GM23338 (cell line): ENCODE data around the gene PLET1. TPM values are rescaled to one million over a fixed set of nuclear protein-coding genes. Genes with fewer than 3 reads are reported as not detected.

Source experiments
- ATAC-seq: fragments of 200-7000 bp; cut with Tn5 transposase; 3 replicates; pipeline ENCODE4 v1.9.1; 2020
- DNase-seq: peaks from one replicate; pipeline ENCODE4 v3.0.0-alpha.2; 2015; ENCODE audit warnings: low spot score
- H2AFZ ChIP-seq: fragments of 200-600 bp; sonication (generic); 2 replicates; pipeline ENCODE4 v1.8.0; 2016; ENCODE audit warnings: antibody characterized with exemption, mild to moderate bottlenecking, moderate library complexity
- H3F3A ChIP-seq: fragments of 200-600 bp; sonication (generic); replicated peaks from 2 replicates; pipeline ENCODE4 v1.8.0; 2017; ENCODE audit warnings: antibody characterized with exemption, mixed run types, low read depth
- H3K27ac ChIP-seq: fragments of 200-600 bp; sonication (generic); 2 replicates; pipeline ENCODE4 v1.6.1; 2016; ENCODE audit warnings: low read depth
- H3K27me3 ChIP-seq: fragments of 200-600 bp; sonication (generic); 2 replicates; pipeline ENCODE4 v1.8.0; 2016; ENCODE audit warnings: mild to moderate bottlenecking, mixed run types, moderate library complexity; ENCODE audit not compliant: insufficient read depth
- H3K36me3 ChIP-seq: fragments of 200-600 bp; sonication (generic); 2 replicates; pipeline ENCODE4 v1.8.0; 2016; ENCODE audit warnings: mild to moderate bottlenecking; ENCODE audit not compliant: insufficient read depth
- H3K4me1 ChIP-seq: fragments of 200-600 bp; sonication (generic); 2 replicates; pipeline ENCODE4 v1.8.0; 2016; ENCODE audit warnings: mild to moderate bottlenecking, moderate library complexity; ENCODE audit not compliant: insufficient read depth
- H3K4me2 ChIP-seq: fragments of 200-600 bp; sonication (generic); 2 replicates; pipeline ENCODE4 v1.7.1; 2017; ENCODE audit warnings: mixed run types
- H3K4me3 ChIP-seq: fragments of 200-600 bp; sonication (generic); 2 replicates; pipeline ENCODE4 v1.6.1; 2016; ENCODE audit warnings: mixed run types
- H3K79me2 ChIP-seq: fragments of 200-600 bp; sonication (generic); replicated peaks from 2 replicates; pipeline ENCODE4 v1.8.0; 2017; ENCODE audit warnings: mild to moderate bottlenecking; ENCODE audit not compliant: insufficient read depth
- H3K9me2 ChIP-seq: fragments of 200-600 bp; sonication (generic); 2 replicates; pipeline ENCODE4 v1.8.0; 2017; ENCODE audit not compliant: insufficient read depth
- H4K20me1 ChIP-seq: fragments of 200-600 bp; sonication (generic); replicated peaks from 2 replicates; pipeline ENCODE4 v1.8.0; 2017; ENCODE audit warnings: mild to moderate bottlenecking; ENCODE audit not compliant: insufficient read depth
- H3K27ac Mint-ChIP-seq: 2 replicates; pipeline ENCODE4 v1.8.0; 2020; ENCODE audit warnings: inconsistent platforms, mild to moderate bottlenecking, moderate library complexity, mixed read lengths
- H3K27me3 Mint-ChIP-seq: 3 replicates; pipeline ENCODE4 v1.8.0; 2022; ENCODE audit warnings: low read depth, mild to moderate bottlenecking, moderate library complexity, mixed read lengths, inconsistent platforms; ENCODE audit not compliant: insufficient read depth, poor library complexity
- H3K36me3 Mint-ChIP-seq: 3 replicates; pipeline ENCODE4 v1.8.0; 2021; ENCODE audit warnings: low read depth, mild to moderate bottlenecking, inconsistent platforms, moderate library complexity, mixed read lengths
- H3K4me1 Mint-ChIP-seq: 3 replicates; pipeline ENCODE4 v1.8.0; 2020; ENCODE audit warnings: mild to moderate bottlenecking, inconsistent platforms, mixed read lengths
- H3K4me3 Mint-ChIP-seq: 3 replicates; pipeline ENCODE4 v1.8.0; 2021; ENCODE audit warnings: moderate library complexity, mild to moderate bottlenecking, inconsistent platforms, mixed read lengths
- H3K9me3 Mint-ChIP-seq: 3 replicates; pipeline ENCODE4 v1.8.0; 2020; ENCODE audit warnings: moderate library complexity, mild to moderate bottlenecking, inconsistent platforms, mixed read lengths
- CREB1 ChIP-seq: fragments of 250-450 bp; sonication (Bioruptor Pico); IDR thresholded peaks from 2 replicates; pipeline ENCODE4 v1.5.0; 2020; ENCODE audit warnings: low read depth, mild to moderate bottlenecking, moderate library complexity
- JUNB ChIP-seq: IDR thresholded peaks from one replicate; pipeline ENCODE4 v1.6.1; 2016; ENCODE audit warnings: antibody characterized with exemption; ENCODE audit not compliant: unreplicated experiment
- NANOG ChIP-seq: IDR thresholded peaks from 2 replicates; pipeline ENCODE4 v1.6.1; 2016; ENCODE audit warnings: antibody characterized with exemption, borderline replicate concordance
- POLR2AphosphoS5 ChIP-seq: IDR thresholded peaks from 2 replicates; pipeline ENCODE4 v1.6.1; 2016; ENCODE audit warnings: antibody characterized with exemption, low read depth
- STAT1 ChIP-seq: IDR thresholded peaks from one replicate; pipeline ENCODE4 v1.6.1; 2016; ENCODE audit warnings: antibody characterized with exemption; ENCODE audit not compliant: unreplicated experiment
- polyA plus RNA-seq: library from polyadenylated mRNA; unstranded; fragments of >200 nt; fragmentation: Nextera tagmentation; extraction: Ambion mirVana; gene quantifications from 2 replicates; pipeline ENCODE4 v1.2.1, GENCODE V29; 2016
- total RNA-seq: library from RNA; depleted of rRNA; stranded (reverse); fragments of >200 nt; shearing (Covaris generic); gene quantifications from 2 replicates; pipeline ENCODE4 v1.2.3, GENCODE V29; 2014
- TF ChIP-seq, protein P1 (sequence below): IDR thresholded peaks from 2 replicates; pipeline ENCODE4 v1.6.1; 2016; ENCODE audit warnings: antibody characterized with exemption
- TF ChIP-seq, protein P2 (sequence below), 2 experiments: fragments of 200-600 bp in 1 of 2; sonication (generic) in 1 of 2; conservative IDR thresholded peaks; 2 replicates each; pipeline versions ENCODE4 v1.5.1 to v1.6.1; 2016 to 2017; ENCODE audit warnings: antibody characterized with exemption in 2 of 2, low read depth in 2 of 2, mild to moderate bottlenecking in 2 of 2, moderate library complexity in 1 of 2

PLET1 gene
- total and polyA plus RNA-seq, 2 experiments from 2014 or later = not detected

DNA sequence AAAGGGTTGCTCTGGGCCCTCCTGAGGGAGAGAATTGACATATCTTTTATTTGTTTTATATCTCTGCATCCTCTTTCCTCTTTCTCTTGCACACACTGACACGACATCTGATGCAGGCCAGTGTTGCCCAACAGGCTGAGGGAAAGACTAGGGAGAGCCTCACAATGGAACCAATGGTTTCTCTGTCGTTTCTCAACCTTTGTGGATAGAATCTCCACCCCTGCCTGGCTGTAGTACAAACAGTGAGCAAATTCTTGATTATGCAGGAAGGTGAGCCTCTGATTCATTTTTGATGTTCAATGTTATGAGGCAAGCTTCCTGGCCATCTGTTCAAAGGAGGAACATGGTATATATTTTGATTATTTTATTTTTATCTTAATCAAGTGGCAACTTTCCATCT is 49.8 kb upstream of the PLET1 start:
- H4K20me1 ChIP-seq = no peaks in the 10 kb centered on the region
- H3K9me2 ChIP-seq = no peaks in the 10 kb centered on the region; the same call in 1 of the 2 replicates
- peaks cover 3% of the 10 kb centered on the region; the same call in 2 of the 3 replicates for H3K9me3 Mint-ChIP-seq
- no peaks in the 10 kb centered on the region for H3K27me3 ChIP-seq
- DNase-seq (no peak), ATAC-seq (no peak)
- no peak overlapping the region for H3K4me3 ChIP-seq
- no peaks in the 10 kb centered on the region for H3K79me2 ChIP-seq
- H3K4me2 ChIP-seq = no peak overlapping the region
- no peak for TF ChIP-seq POLR2AphosphoS5
- TF ChIP-seq JUNB = no peak
- TF ChIP-seq NANOG = no peak
- TF ChIP-seq STAT1 = no peak
- TF ChIP-seq, protein P1, sequence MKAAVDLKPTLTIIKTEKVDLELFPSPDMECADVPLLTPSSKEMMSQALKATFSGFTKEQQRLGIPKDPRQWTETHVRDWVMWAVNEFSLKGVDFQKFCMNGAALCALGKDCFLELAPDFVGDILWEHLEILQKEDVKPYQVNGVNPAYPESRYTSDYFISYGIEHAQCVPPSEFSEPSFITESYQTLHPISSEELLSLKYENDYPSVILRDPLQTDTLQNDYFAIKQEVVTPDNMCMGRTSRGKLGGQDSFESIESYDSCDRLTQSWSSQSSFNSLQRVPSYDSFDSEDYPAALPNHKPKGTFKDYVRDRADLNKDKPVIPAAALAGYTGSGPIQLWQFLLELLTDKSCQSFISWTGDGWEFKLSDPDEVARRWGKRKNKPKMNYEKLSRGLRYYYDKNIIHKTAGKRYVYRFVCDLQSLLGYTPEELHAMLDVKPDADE = no peak
- TF ChIP-seq CREB1 (CRISPR knock-in tag) = no peak
- TF ChIP-seq, protein P2, sequence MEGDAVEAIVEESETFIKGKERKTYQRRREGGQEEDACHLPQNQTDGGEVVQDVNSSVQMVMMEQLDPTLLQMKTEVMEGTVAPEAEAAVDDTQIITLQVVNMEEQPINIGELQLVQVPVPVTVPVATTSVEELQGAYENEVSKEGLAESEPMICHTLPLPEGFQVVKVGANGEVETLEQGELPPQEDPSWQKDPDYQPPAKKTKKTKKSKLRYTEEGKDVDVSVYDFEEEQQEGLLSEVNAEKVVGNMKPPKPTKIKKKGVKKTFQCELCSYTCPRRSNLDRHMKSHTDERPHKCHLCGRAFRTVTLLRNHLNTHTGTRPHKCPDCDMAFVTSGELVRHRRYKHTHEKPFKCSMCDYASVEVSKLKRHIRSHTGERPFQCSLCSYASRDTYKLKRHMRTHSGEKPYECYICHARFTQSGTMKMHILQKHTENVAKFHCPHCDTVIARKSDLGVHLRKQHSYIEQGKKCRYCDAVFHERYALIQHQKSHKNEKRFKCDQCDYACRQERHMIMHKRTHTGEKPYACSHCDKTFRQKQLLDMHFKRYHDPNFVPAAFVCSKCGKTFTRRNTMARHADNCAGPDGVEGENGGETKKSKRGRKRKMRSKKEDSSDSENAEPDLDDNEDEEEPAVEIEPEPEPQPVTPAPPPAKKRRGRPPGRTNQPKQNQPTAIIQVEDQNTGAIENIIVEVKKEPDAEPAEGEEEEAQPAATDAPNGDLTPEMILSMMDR (conservative IDR thresholded peaks at IDR 0.05; ENCODE audit: low read depth in 2 of 2) = no peak
- no peak overlapping the region for H3K4me3 Mint-ChIP-seq
- no peaks in the 10 kb centered on the region for H3F3A ChIP-seq
- H3K4me1 ChIP-seq = no peaks in the 10 kb centered on the region
- no peaks in the 10 kb centered on the region for H3K4me1 Mint-ChIP-seq
- no peaks in the 10 kb centered on the region for H3K36me3 ChIP-seq
- peaks cover 5% of the 10 kb centered on the region for H3K27me3 Mint-ChIP-seq
- no peaks in the 10 kb centered on the region for H3K36me3 Mint-ChIP-seq
- H3K27ac ChIP-seq = no peak overlapping the region
- H2AFZ ChIP-seq = no peak overlapping the region
- H3K27ac Mint-ChIP-seq = no peak overlapping the region

DNA sequence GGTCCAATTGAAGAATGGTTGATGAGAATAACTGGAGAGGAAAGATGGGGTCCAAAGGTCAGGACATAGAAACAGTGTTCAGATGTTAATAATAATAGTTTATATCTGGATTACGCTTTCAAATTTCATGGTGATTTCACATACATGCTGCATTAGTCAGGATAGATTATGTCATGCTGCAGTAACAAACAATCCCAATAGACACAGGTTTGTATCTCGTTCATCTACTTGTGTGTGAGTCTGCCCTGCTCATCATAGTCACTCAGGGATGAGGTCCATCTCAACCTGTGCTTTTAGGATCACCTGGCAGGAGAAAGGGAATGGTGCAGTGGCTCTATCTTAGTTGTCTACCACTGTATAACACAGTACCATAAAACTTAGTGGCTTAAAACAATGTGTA is 48.0 kb upstream of the PLET1 start:
- Mint-ChIP-seq H3K27ac (no peak overlapping the region), H3K4me3 (no peak overlapping the region), H3K27me3 (peaks cover 5% of the 10 kb centered on the region), H3K36me3 (no peaks in the 10 kb centered on the region), H3K9me3 (peaks cover 3% of the 10 kb centered on the region; the same call in 2 of the 3 replicates), H3K4me1 (no peaks in the 10 kb centered on the region)
- H3K4me1 ChIP-seq = no peaks in the 10 kb centered on the region
- H3F3A ChIP-seq = no peaks in the 10 kb centered on the region
- no peak overlapping the region for H3K27ac ChIP-seq
- H4K20me1 ChIP-seq = no peaks in the 10 kb centered on the region
- H3K4me3 ChIP-seq = no peak overlapping the region
- H3K27me3 ChIP-seq = no peaks in the 10 kb centered on the region
- TF ChIP-seq, protein P2 (conservative IDR thresholded peaks at IDR 0.05; ENCODE audit: low read depth in 2 of 2) = no peak
- H3K36me3 ChIP-seq = no peaks in the 10 kb centered on the region
- no peak for ATAC-seq
- no peaks in the 10 kb centered on the region for H3K79me2 ChIP-seq
- H3K9me2 ChIP-seq = no peaks in the 10 kb centered on the region; the same call in 1 of the 2 replicates
- no peak overlapping the region for H3K4me2 ChIP-seq
- no peak overlapping the region for H2AFZ ChIP-seq
- DNase-seq = no peak
